WTC11 (cell line): ENCODE measurements around the gene SKOR2.

ENCODE experiments used
- CBFB ChIP-seq: sonication (generic); formaldehyde crosslinking; IDR thresholded peaks from 2 replicates; pipeline ENCODE4 v1.8.1; 2022; ENCODE audit warnings: mild to moderate bottlenecking, low read depth, missing genetic modification reagents
- SMAD4 ChIP-seq: sonication (generic); formaldehyde crosslinking; IDR thresholded peaks from 2 replicates; pipeline ENCODE4 v1.8.0; 2022; ENCODE audit warnings: mild to moderate bottlenecking, missing genetic modification reagents
- TP53 ChIP-seq: sonication (generic); formaldehyde crosslinking; IDR thresholded peaks from 2 replicates; pipeline ENCODE4 v1.8.1; 2023; ENCODE audit warnings: mild to moderate bottlenecking, missing genetic modification reagents

DNA sequence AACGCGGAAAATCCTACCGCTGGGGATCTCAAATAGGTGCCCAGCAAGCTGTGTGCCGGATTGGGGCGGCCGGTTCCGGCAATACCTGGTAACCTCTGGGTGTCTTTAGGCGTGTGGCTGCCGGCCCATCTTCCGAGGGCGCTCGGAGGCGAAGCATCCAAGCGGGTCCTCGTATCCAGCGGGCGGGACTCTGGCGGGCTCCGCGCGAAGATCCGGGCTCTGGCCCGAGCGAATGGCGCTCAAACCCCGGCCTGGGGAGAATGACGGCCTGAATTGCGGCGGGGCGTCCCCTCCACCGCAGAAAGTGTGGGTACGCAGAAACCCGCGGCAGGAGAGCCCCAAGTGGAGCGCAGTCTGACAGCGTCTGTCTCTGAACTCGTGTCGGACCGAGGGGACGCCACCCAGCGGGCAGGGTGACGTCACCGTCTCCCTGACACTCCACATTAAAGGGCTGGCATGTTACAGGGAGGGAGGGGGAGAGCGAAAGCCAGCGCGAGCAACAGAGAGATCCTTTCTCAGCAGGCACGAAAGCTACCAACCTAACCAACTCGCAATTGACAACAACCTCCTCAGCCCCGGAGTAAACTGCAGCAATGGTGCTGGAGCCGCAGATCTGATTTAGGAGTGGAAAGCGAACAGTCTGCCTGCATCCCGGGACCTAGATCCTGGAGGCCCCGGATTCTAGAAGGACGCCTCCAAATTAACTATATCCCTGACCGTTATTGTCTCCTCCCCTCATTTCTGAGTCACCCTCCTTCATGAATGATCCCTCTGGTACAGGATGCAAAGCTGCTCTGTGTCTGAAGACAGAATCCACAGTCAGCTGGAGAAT is at the start of gene SKOR2:
- TF ChIP-seq TP53 (CRISPR knock-in tag) (no peak), CBFB (CRISPR knock-in tag) (no peak), SMAD4 (no peak)
